Measurements from ENCODE around the gene KLHL2. TPM values are rescaled to one million over a fixed set of nuclear protein-coding genes. Genes with fewer than 3 reads are reported as not detected.

Gene KLHL2
- total RNA-seq, 6 donors from 2014 or later, result 25.1 to 57.6 (median 41.5) TPM

- H3K36me3 ChIP-seq, result no peaks in the 10 kb centered on the region
- no peak overlapping the region for H3K27ac ChIP-seq
- no peak overlapping the region for H3K4me3 ChIP-seq
- TF ChIP-seq CTCF (IDR thresholded peaks at IDR 0.05) (no peak), POLR2A (IDR thresholded peaks at IDR 0.05) (no peak), EP300 (IDR thresholded peaks at IDR 0.05) (no peak), POLR2AphosphoS5 (IDR thresholded peaks at IDR 0.05) (no peak)
- H3K27me3 ChIP-seq, result no peaks in the 10 kb centered on the region
- ATAC-seq (ENCODE audit: low FRiP score in 2 of 2) (peak in 1 of 2 donors; percentile 84), DNase-seq (no peak)
- WGBS, 2 donors, result 52% methylated on average over 6 of the region's 6 CpGs
- H3K4me1 ChIP-seq, result peaks cover 0 to 14% (median 3%) of the 10 kb centered on the region in 4 donors
- no peaks in the 10 kb centered on the region for H3K9me3 ChIP-seq
Observed at GRCh38 chr4:165360041-165360695, 152.8 kb downstream of the KLHL2 start.

- TF ChIP-seq POLR2AphosphoS5 (IDR thresholded peaks at IDR 0.05), result no peak
- TF ChIP-seq CTCF (IDR thresholded peaks at IDR 0.05), result no peak
- TF ChIP-seq POLR2A (IDR thresholded peaks at IDR 0.05), result no peak
- no peak for TF ChIP-seq EP300 (IDR thresholded peaks at IDR 0.05)
- WGBS, 2 donors, result 82 to 87% methylated on average over 7 of the region's 7 CpGs
- H3K27ac ChIP-seq, result no peak overlapping the region
- H3K9me3 ChIP-seq, result no peaks in the 10 kb centered on the region
- DNase-seq (no peak), ATAC-seq (ENCODE audit: low FRiP score in 2 of 2) (no peak)
- no peak overlapping the region for H3K4me3 ChIP-seq
- H3K4me1 ChIP-seq, result peaks cover 0 to 14% (median 3%) of the 10 kb centered on the region in 4 donors
- H3K27me3 ChIP-seq, result no peaks in the 10 kb centered on the region
- no peaks in the 10 kb centered on the region for H3K36me3 ChIP-seq
Observed at GRCh38 chr4:165360985-165361670, 153.8 kb downstream of the KLHL2 start.

GRCh38 chr4:165361810-165362209, 154.4 kb downstream of the KLHL2 start:
- no peak for ATAC-seq (ENCODE audit: low FRiP score in 2 of 2)
- Histone ChIP-seq H3K27ac (no peak overlapping the region), H3K4me3 (no peak overlapping the region), H3K27me3 (no peaks in the 10 kb centered on the region), H3K36me3 (no peaks in the 10 kb centered on the region), H3K4me1 (peaks cover 0 to 14% (median 3%) of the 10 kb centered on the region in 4 donors), H3K9me3 (no peaks in the 10 kb centered on the region)
- no peak for DNase-seq
- no peak for TF ChIP-seq CTCF (IDR thresholded peaks at IDR 0.05)
- TF ChIP-seq EP300 (IDR thresholded peaks at IDR 0.05), result no peak
- no peak for TF ChIP-seq POLR2AphosphoS5 (IDR thresholded peaks at IDR 0.05)
- no peak for TF ChIP-seq POLR2A (IDR thresholded peaks at IDR 0.05)
- 82 to 87% methylated on average over 2 of the region's 2 CpGs for WGBS, 2 donors

- TF ChIP-seq EP300 (IDR thresholded peaks at IDR 0.05), result no peak
- no peak for TF ChIP-seq CTCF (IDR thresholded peaks at IDR 0.05)
- no peak for TF ChIP-seq POLR2A (IDR thresholded peaks at IDR 0.05)
- TF ChIP-seq POLR2AphosphoS5 (IDR thresholded peaks at IDR 0.05), result no peak
- WGBS, 2 donors, result 64 to 81% methylated on average over 2 of the region's 2 CpGs
Observed at GRCh38 chr4:165364452-165365080, 157.2 kb downstream of the KLHL2 start.

More at GRCh38 chr4:165364452-165365080, 157.2 kb downstream of the KLHL2 start:
- Histone ChIP-seq H3K4me1 (peaks cover 0 to 9% (median 3%) of the 10 kb centered on the region in 4 donors), H3K27me3 (no peaks in the 10 kb centered on the region), H3K36me3 (no peaks in the 10 kb centered on the region), H3K4me3 (no peak overlapping the region), H3K27ac (no peak overlapping the region), H3K9me3 (no peaks in the 10 kb centered on the region)
- no peak for DNase-seq
- ATAC-seq (ENCODE audit: low FRiP score in 2 of 2), result peak in 1 of 2 donors; percentile 12
